ENCODE measurements around the gene LGI4.

LGI4 gene

GRCh38 chr19:35134601-35135242, at the start of gene LGI4:
Gene LGI4 (minus strand): TSS chr19:35135059. CDS start chr19:35134680, 379 bp downstream.
- no peak within 1 kb of the TSS for H3K4me3 ChIP-seq (ENCODE audit: low read depth, low read length)
- no peak for TF ChIP-seq CTCF (IDR thresholded peaks at IDR 0.05; ENCODE audit: control insufficient read depth, extremely low read depth, insufficient read depth)
- no peak for DNase-seq (ENCODE audit: low read depth)

- no peak for DNase-seq (ENCODE audit: low read depth)
- no peak overlapping the region for H3K4me3 ChIP-seq (ENCODE audit: low read depth, low read length)
- no peak for TF ChIP-seq CTCF (IDR thresholded peaks at IDR 0.05; ENCODE audit: control insufficient read depth, extremely low read depth, insufficient read depth)
Measured at GRCh38 chr19:35184267-35184666, 49.4 kb upstream of the LGI4 start.

- H3K4me3 ChIP-seq (ENCODE audit: low read depth, low read length) = no peak overlapping the region
- DNase-seq (ENCODE audit: low read depth) = no peak
- TF ChIP-seq CTCF (IDR thresholded peaks at IDR 0.05; ENCODE audit: control insufficient read depth, extremely low read depth, insufficient read depth) = no peak
Measured at GRCh38 chr19:35181387-35181786, 46.5 kb upstream of the LGI4 start.

- no peak for DNase-seq (ENCODE audit: low read depth)
- no peak for TF ChIP-seq CTCF (IDR thresholded peaks at IDR 0.05; ENCODE audit: control insufficient read depth, extremely low read depth, insufficient read depth)
- no peak overlapping the region for H3K4me3 ChIP-seq (ENCODE audit: low read depth, low read length)
Measured at GRCh38 chr19:35179830-35180229, 45.0 kb upstream of the LGI4 start.

GRCh38 chr19:35178701-35179100, 43.8 kb upstream of the LGI4 start:
- DNase-seq (ENCODE audit: low read depth) = no peak
- TF ChIP-seq CTCF (IDR thresholded peaks at IDR 0.05; ENCODE audit: control insufficient read depth, extremely low read depth, insufficient read depth) = no peak
- H3K4me3 ChIP-seq (ENCODE audit: low read depth, low read length) = no peak overlapping the region

- no peak for TF ChIP-seq CTCF (IDR thresholded peaks at IDR 0.05; ENCODE audit: control insufficient read depth, extremely low read depth, insufficient read depth)
- no peak for DNase-seq (ENCODE audit: low read depth)
- H3K4me3 ChIP-seq (ENCODE audit: low read depth, low read length) = no peak overlapping the region
Measured at GRCh38 chr19:35177377-35178274, 42.8 kb upstream of the LGI4 start.

Data from LNCaP clone FGC (cell line).